Hindlimb muscle (tissue), 1 donor: ENCODE measurements around the gene NKX2-2. TPM values are rescaled to one million over a fixed set of nuclear protein-coding genes. Genes with fewer than 3 reads are reported as not detected.

Source experiments
- DNase-seq: peaks from one replicate; pipeline ENCODE4 v3.0.0-alpha.2; 2013
- polyA plus RNA-seq: library from polyadenylated mRNA; unstranded; fragments of 120-200 nt; gene quantifications from one replicate; pipeline ENCODE4 v1.2.1, GENCODE V29; 2013; ENCODE audit not compliant: insufficient read length

Gene NKX2-2
- not detected for polyA plus RNA-seq

GRCh38 chr20:21513881-21514540, at the start of gene NKX2-2:
NKX2-2 (minus strand) TSS chr20:21514064; CDS start chr20:21513669, 395 bp downstream.
- no peak for DNase-seq

GRCh38 chr20:21562656-21563055, 48.8 kb upstream of the NKX2-2 start:
- no peak for DNase-seq

- DNase-seq: no peak
These were observed 45.4 kb upstream of the NKX2-2 start for GRCh38 chr20:21559305-21559704.

GRCh38 chr20:21557241-21558020, 43.6 kb upstream of the NKX2-2 start:
- no peak for DNase-seq

- DNase-seq: no peak
These were observed 42.5 kb upstream of the NKX2-2 start for GRCh38 chr20:21556398-21556797.

- DNase-seq: no peak
These were observed 41.7 kb upstream of the NKX2-2 start for GRCh38 chr20:21555470-21556120.

- no peak for DNase-seq
These were observed 41.1 kb upstream of the NKX2-2 start for GRCh38 chr20:21554985-21555384.

GRCh38 chr20:21554376-21554890, 40.6 kb upstream of the NKX2-2 start:
- DNase-seq: no peak

- DNase-seq: no peak
These were observed 36.7 kb upstream of the NKX2-2 start for GRCh38 chr20:21550587-21550986.

GRCh38 chr20:21548390-21549035, 34.6 kb upstream of the NKX2-2 start:
- DNase-seq: no peak

GRCh38 chr20:21546355-21546754, 32.5 kb upstream of the NKX2-2 start:
- no peak for DNase-seq

- no peak for DNase-seq
These were observed 25.6 kb upstream of the NKX2-2 start for GRCh38 chr20:21539512-21539911.

GRCh38 chr20:21534886-21535285, 21.0 kb upstream of the NKX2-2 start:
- no peak for DNase-seq

GRCh38 chr20:21534453-21534852, 20.6 kb upstream of the NKX2-2 start:
- no peak for DNase-seq

- no peak for DNase-seq
These were observed 16.0 kb upstream of the NKX2-2 start for GRCh38 chr20:21529863-21530262.

GRCh38 chr20:21528870-21529269, 15.0 kb upstream of the NKX2-2 start:
- no peak for DNase-seq

GRCh38 chr20:21527908-21528307, 14.0 kb upstream of the NKX2-2 start:
- DNase-seq: no peak

GRCh38 chr20:21526776-21527175, 12.9 kb upstream of the NKX2-2 start:
- no peak for DNase-seq

- DNase-seq: no peak
These were observed 10.0 kb upstream of the NKX2-2 start for GRCh38 chr20:21523895-21524294.

- DNase-seq: no peak
These were observed 9.5 kb upstream of the NKX2-2 start for GRCh38 chr20:21523281-21523868.

GRCh38 chr20:21522481-21523280, 8.8 kb upstream of the NKX2-2 start:
- no peak for DNase-seq
